HG02885 (cell line): Measurements from ENCODE around the gene ATP5ME.
A peak's percentile ranks its signal among the peaks of the same experiment; 100 is the strongest.
"Not testable (repeated sequence)": the region's sequence is repeated elsewhere in the genome, so short reads cannot be mapped to it uniquely, and the experiment has no call there.

Source experiments
- ATAC-seq: cut with Tn5 transposase; IDR thresholded peaks from one replicate; pipeline ENCODE4 v1.9.1; 2021; ENCODE audit warnings: mild to moderate bottlenecking; ENCODE audit not compliant: unreplicated experiment, poor library complexity

Gene ATP5ME, protein sequence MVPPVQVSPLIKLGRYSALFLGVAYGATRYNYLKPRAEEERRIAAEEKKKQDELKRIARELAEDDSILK

DNA sequence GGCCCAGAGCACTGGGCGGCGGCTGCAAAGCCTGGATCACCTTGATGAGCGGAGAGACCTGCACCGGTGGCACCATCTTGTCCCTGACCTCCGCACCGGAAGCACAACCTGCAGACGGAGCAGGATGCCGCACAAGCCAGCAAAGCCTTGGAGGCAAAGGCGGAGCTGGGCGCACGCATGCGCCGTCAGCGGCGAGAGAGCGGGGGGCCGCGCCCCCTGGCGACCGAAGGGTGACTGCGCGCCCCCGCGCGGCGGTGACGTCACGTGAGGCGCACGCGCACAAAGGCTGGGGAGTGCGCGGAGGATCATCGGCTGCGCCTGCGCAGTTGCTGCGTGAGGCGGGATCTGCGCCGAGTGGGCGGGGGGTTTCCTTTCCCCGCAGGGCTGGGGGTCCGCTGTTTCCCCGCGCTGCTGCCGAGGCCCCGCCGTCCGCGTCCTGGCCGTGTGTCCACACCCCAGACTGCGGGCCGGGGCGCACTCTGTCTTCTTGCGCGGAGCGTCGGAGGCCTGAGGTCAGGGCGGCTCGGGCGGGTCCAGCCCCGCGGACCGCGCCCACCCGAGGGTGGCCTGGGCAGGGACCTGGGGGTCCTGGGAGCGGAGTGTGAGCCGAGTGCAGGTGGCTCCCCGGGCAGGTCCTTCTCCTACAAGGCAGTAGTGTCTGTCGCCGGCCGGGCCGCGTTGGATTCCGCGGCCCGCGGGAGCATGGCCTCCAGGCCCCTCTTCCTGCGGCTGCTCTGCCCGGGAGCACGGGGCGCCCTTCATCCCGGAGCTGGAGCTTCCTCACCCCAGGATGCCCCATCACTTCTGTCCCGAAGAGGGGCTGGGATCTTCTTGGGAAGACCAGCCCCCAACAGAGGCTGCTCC is at the start of gene ATP5ME, which contains the start of gene MYL5:
Gene ATP5ME, minus strand, starts transcription at position 105 of the 864 bp plus-strand sequence. Its CDS starts 29 bp downstream, at position 76.
Gene MYL5, plus strand, starts transcription at position 371 of the 864 bp plus-strand sequence. CDS start 3,485 bp downstream, outside the sequence.
- peak; percentile 74 for ATAC-seq

DNA sequence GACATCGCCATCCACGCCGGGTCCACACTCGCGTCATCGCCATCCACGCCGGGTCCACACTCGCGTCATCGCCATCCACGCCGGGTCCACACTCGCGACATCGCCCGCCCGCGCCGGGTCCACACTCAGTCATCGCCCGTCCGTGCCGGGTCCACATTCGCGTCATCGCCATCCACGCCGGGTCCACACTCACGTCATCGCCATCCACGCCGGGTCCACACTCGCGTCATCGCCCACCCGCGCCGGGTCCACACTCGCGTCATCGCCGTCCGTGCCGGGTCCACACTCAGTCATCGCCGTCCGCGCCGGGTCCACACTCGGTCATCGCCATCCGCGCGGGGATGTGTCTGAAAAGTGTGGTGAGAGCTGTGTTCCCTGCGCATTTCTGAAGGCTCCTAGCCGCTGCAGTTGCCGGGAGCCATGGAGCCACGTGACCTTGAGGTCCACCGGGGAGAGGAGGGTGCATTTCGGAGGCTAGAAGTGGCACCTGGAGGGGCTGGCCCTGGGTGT is 48.8 kb upstream of the ATP5ME start:
- ATAC-seq = no peak

DNA sequence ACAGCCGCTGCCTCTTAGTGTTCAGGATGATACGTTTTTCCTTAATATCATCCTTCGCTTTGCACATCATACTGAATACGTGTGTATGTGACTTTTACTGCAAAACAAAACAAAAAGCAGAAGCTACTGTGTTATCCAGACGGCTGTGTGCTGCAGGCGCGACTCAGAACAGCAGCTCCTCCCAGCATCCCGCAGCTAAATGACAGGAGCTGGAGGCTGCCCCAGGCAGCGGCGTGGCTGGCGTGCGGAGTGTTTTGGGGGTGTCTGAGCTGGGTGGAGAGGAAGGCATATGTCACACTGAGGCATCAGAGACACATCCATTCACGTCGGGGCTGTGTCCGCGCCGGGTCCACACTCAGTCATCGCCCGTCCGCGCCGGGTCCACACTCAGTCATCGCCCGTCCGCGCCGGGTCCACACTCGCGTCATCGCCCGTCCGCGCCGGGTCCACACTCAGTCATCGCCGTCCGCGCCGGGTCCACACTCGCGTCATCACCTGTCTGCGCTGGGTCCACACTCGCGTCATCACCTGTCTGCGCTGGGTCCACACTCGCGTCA is 48.2 kb upstream of the ATP5ME start:
- ATAC-seq = no peak

DNA sequence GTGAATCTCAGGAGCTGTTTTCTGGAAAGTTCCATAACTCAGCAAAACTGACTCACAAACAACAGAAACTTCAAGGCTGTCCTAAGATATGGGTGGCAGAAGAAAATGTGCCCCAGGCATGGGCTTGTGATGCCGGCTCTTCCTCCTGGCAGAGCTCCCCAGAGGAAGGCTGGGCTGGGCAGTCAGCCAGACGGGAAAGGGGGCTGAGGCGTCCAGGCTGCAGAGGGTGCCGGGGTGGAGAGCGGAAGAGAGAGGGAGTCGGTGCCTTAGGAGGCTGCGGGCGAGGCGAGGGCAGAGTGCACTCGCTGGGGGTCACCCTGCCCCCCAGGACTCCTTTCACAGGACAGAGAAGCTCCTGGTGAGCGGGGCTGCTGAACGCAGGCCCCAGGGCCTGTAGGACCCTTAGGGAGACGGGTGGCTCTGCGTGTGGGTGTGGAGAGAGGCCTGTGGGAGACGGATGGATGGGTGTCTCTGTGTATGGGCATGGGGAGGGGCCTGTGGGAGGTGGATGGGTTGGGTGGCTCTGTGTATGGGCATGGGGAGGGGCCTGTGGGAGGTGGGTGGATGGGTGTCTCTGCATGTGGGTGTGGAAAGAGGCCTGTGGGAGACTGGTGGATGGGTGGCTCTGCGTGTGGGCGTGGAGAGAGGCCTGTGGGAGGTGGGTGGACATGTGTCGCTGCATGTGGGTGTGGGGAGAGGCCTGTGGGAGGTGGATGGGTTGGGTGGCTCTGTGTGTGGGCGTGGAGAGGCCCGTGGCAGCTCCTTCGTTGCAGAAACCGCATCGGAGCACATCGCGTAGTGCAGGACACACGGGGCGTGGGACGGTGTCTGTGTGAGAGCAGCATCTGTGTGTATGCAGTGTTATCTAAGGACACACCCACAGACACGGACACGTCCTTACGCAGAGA is 47.4 kb upstream of the ATP5ME start:
- no peak for ATAC-seq

DNA sequence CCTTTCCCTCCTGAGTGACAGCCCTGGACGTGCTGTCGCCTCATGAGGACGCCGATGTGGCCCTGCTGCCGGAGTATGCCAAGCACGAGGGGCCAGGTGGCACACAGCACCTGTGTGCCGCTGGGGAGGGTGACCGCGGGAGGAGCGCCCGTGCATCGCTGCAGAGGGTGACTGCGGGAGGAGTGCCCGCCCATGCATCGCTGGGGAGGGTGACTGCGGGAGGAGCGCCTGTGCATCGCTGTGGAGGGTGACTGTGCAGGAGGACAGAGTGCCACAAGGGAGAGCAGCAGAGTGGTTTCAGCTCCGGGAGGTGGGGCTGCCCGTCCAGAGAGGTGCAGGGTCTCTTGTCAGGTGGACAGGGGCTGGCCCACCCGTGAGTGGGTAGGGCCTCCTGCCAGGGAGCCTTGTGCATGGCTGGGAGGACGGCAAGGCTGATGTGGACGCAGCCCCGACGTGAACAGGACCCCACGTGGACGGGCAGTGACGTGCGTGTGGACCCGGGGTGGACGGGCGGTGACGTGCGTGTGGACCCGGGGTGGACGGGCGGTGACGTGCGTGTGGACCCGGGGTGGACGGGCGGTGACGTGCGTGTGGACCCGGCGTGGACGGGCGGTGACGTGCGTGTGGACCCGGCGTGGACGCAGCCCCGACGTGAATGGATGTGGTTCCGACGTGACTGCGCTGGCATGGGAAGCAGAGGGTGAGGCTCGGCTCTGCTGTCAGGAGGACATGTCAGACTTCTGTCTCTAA is 46.2 kb upstream of the ATP5ME start:
- ATAC-seq = no peak

DNA sequence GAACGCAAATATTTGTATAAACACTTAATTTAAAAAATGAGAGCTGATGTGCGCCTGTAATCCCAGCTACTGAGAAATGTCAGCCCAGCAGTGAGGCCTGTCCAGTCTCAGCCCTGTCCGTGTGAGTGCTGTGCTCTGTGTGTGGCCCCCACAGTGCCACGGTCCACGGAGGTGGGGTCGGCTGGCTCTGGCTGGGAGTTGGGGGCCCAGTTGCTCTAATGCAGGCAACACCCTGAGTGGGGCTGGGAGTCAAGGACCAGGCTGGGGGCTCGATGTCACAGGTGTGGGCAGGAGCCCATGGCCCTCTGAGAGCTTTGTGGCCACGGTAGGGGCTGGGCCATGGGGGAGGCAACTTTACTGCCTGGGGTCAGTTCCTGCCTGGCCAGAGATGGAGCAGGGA is 44.4 kb upstream of the ATP5ME start:
- no peak for ATAC-seq

DNA sequence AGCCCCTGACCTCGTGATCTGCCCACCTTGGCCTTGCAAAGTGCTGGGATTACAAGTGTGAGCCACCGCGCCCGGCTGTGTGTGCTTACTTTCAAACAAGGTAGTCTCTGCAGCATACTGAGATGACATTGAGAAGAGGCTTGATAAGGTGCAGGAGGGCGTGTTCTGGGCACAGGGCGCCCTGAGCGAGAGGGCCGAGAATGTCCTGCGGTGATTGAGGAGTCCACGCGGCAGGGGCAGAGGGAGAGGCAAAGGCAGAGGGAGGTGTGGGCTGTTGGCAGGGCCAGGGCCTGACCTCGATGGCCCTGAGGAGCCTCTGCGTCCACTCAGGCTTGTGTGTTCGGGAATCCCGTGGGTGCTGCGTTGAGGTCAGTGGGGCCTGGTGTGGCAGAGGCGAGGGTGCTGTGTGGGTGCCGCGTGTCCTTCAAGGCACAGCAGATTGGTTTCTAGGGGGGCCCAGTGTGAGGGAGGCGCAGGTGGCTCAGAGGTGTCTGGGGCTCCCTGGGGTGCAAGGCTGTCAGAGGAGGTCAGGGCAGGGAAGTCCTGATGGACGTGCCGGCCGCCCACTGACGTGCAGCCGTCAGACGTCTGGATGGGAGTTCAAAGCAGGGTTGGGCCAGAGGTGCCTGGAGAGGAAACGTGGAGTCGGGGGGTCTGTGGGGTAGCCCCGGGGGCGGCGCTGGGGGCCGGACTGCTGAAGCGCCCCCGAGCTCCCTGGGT is 43.7 kb upstream of the ATP5ME start:
- ATAC-seq = no peak

DNA sequence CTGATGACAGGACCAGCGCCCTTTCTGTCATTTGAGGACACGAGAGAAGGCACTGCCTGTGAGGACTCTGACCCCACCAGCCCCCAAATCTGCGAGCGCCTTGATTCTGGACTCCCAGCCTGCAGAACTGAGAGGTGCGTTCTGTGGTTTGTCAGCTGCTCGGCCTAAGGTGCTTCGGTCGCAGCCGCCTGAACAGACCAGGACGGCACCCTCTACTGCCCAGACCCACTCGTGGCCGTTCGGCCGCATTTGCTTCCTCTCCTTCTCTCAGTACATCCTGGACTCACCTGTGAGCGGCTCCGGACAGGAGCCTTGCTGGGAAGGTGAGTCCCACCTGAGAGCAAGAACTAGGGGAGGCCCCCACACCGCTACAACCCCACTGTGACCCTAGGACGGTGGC is 40.0 kb upstream of the ATP5ME start:
- ATAC-seq = no peak

DNA sequence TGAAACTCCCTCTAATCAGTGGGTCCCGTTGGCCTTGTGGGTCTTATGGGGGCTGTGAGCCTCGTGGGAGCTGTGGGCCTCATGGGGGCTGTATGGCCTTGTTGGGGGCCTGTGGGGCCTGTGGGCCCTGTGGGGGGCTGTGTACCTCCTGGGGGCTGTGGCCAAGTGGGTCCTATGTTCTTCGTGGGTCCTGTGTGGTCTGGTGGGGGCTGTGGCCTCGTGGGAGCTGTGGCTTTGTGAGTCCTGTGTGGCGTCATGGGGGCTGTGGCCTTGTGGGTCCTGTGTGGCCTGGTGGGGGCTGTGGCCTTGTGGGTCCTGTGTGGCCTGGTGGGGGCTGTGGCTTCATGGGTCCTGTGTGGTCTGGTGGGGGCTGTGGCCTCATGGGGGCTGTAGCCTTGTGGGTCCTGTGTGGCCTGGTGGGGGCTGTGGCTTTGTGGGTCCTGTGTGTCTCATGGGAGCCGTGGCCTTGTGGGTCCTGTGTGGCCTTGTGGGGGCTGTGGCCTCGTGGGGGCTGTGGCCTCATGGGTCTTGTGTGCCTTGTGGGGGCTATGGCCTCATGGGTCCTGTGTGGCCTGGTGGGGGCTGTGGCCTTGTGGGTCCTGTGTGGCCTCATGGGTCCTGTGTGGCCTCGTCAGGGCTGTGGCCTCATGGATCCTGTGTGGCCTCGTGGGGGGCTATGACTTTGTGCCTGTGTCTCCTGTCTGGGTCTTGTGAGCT is 39.0 kb upstream of the ATP5ME start:
- no peak for ATAC-seq

DNA sequence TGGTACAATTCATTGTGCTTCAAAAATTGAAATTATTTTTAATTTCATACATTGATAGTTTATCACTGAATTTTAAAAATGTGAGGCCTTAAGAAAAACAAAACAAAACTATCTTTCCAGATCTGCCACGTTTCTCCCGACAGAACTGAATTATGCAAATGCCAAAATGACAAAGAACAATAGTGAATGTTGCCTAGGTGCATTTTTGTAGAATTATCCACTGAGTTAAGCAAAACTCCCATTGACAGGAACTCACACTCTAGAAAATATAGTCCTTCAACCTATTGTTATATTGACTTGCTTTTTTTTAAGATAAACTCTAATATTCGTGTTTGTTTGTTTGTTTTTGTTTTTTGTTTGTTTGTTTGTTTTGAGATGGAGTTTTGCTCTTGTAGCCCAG is 38.0 kb upstream of the ATP5ME start:
- no peak for ATAC-seq

DNA sequence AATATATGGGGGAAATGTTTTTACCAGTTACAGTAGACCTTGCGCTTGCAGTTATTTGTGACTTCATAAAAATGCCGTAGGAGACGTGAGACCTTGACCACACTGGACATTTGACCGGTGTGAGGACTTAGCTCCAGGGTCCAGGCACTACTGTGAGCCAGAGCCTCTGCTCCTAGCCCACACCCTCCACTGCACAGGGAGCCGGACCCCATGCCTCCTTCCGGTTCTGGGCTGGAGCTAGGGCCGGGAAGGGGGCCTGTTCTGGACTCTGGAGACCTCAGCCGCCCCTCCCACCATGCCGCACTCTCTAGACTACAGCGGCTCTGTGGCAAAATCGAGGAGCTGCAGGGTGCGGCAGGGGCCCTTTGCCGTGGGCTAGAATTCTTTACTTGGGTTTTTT is 36.8 kb upstream of the ATP5ME start:
- ATAC-seq = no peak

DNA sequence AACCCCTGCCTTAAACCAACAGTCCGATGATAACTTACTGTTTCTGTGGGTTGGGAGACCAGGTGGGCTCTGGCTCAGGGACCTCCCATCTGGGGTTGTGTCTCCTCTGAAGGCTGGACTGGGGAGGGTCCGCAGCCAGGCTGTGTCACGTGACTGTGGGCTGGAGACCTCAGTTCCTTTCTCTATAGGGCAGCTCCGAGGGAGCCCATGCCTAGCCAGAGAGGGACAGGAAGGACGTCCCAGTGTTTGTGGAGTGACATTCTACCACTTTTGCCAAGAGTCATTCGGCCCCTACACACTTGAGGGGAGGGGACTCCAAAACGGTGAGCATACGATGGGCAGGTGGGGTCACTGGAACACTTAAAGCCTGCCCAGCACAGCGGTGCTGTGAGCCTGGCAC is 36.0 kb upstream of the ATP5ME start:
- ATAC-seq = no peak

DNA sequence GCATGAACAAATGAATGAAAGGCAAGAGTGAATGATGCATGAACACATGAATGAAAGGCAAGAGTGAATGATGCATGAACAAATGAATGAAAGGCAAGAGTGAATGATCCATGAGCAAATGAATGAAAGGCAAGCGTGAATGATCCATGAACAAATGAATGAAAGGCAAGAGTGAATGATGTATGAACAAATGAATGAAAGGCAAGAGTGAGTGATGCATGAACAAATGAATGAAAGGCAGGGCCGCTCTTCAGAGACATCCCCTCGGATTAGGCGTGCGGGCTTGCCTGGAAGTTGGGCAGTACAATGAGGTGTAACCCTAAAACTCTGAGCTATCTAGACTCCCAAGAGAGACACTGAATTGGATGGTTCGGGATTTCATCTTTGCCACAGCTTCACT is 35.3 kb upstream of the ATP5ME start:
- ATAC-seq = no peak

DNA sequence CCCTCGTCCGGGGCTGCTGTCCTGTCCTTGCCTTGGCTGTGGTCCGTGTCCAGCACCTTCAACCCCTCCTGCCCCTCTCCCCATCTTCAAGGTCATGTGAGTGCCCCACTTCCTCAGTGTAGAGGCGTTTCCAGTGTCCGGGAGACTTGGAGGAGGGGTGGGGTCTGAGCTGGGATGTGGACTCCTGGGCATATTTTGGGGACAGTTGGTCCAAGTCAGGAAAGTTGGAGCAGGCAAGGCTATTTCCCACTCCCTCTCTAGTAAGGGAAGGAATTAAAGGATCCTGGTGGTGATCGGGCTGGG is 34.5 kb upstream of the ATP5ME start:
- ATAC-seq = no peak

DNA sequence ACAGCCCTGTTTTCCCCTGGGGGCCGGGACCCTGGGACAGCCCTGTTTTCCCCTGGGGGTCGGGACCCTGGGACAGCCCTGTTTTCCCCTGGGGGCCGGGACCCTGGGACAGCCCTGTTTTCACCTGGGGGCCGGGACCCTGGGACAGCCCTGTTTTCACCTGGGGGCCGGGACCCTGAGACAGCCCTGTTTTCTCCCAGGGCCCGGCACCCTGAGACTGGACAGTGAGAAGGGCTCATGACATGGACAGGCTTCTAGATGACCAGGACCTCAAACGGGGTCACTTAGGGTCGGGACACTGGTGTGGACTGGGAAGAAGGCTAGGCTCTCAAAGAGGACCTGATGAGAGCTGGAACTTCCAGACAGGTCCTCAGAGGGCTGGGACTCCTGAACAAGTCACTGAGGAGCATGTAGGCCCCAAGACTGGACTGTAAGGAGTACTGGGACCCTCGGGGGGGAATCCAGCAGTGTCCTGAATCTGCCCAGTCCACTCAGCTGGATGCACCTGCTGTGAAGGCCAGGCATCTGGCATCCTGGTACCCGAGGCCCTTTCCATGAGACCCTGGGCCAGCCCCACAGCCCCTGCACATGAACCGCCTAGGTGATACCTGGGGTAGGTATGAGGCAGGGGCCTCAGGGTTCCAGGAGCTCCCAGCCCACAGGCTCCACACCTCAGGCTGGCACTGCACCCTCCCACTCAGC is 34.0 kb upstream of the ATP5ME start:
- no peak for ATAC-seq

DNA sequence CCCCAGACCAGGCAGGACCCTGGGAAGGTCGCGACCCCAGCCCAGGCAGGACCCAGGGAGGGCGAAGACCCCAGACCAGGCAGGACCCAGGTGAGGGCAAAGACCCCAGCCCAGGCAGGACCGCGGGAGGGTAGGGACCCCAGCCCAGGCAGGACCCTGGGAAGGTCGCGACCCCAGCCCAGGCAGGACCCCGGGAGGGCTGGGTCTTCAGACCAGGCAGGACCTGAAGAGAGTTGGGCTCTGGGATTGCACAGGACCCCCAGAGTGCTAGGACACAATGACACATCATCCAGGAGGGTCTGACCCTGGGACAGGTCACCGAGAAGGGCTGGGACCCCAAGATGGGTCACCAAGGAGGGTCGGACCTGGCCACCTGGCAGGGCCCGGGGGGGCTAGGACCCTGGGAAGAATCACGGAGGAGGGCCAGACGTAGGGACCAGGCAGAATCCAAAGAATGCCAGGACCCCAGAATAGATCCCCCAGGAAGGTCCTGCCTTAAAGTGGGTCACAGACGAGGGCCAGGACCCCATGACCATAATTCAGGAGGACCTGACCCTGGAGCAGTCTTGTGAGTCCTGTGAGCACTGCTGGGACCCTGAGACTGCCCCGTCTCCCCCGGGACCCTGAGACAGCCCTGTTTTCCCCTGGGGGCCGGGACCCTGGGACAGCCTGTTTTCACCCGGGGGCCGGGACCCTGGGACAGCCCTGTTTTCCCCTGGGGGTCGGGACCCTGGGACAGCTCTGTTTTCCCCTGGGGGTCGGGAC is 32.9 kb upstream of the ATP5ME start:
- no peak for ATAC-seq

DNA sequence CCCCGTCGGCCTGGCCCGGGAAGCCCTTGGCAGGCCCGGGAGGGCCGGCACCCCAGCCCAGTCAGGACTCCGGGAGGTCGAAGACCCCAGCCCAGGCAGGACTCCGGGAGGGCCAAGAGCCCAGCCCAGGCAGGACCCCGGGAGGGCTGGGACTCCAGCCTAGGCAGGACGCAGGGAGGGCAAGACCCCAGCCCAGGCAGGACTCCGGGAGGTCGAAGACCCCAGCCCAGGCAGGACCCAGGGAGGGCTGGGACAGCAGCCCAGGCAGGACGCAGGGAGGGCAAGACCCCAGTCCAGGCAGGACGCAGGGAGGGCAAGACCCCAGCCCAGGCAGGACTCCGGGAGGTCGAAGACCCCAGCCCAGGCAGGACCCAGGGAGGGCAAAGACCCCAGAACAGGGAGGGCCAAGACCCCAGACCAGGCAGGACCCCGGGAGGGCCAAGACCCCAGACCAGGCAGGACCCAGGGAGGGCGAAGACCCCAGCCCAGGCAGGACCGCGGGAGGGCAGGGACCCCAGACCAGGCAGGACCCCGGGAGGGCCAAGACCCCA is 32.1 kb upstream of the ATP5ME start:
- ATAC-seq = not testable (repeated sequence)
